Stomach smooth muscle (tissue), 2 donors: ENCODE data around the gene PHB1.
A peak's percentile ranks its signal among the peaks of the same experiment; 100 is the strongest.

Experiments
- H3K27ac ChIP-seq: one replicate; pipeline ENCODE4 v1.7.0; 2013; ENCODE audit warnings: mild to moderate bottlenecking, low read length, inconsistent platforms
- H3K27me3 ChIP-seq, 2 donors: one replicate each; pipeline ENCODE4 v1.7.0; 2013; ENCODE audit warnings: low read length in 2 of 2; ENCODE audit not compliant: insufficient read depth in 2 of 2, control insufficient read depth in 1 of 2
- H3K36me3 ChIP-seq, 2 donors: one replicate each; pipeline ENCODE4 v1.7.0; 2013; ENCODE audit warnings: low read length in 2 of 2; ENCODE audit not compliant: control insufficient read depth in 2 of 2, insufficient read depth in 2 of 2
- H3K4me1 ChIP-seq: one replicate; pipeline ENCODE4 v1.7.0; 2013; ENCODE audit warnings: low read length; ENCODE audit not compliant: control insufficient read depth, insufficient read depth
- H3K4me3 ChIP-seq, 2 donors: one replicate each; pipeline ENCODE4 v1.7.0; 2013; ENCODE audit warnings: low read length in 2 of 2
- H3K9ac ChIP-seq, 2 donors: one replicate each; pipeline ENCODE4 v1.7.0; 2013; ENCODE audit warnings: low read length in 2 of 2, mild to moderate bottlenecking in 1 of 2
- H3K9me3 ChIP-seq, 2 donors: one replicate each; pipeline ENCODE4 v1.7.0; 2013; ENCODE audit warnings: low read length in 2 of 2; ENCODE audit not compliant: control insufficient read depth in 2 of 2
- donor health status: healthy.
- donor health status: Pancreatic carcinoma.

The PHB1 gene

GRCh38 chr17:49414622-49415350 lies at the start of gene PHB1:
Gene PHB1, minus strand, starts transcription at chr17:49414882. Its CDS starts 1,618 bp downstream, at chr17:49413264.
- Histone ChIP-seq H3K9me3 (no peaks in the 10 kb centered on the region), H3K4me3 (peak within 1 kb of the TSS; percentile 94 to 99), H3K36me3 (peaks cover 23 to 24% of the 10 kb centered on the region in 2 donors), H3K9ac (peak within 1 kb of the TSS; percentile 73 to 81), H3K27ac (no peak within 1 kb of the TSS), H3K4me1 (peaks cover 18% of the 10 kb centered on the region), H3K27me3 (no peaks in the 10 kb centered on the region)

- Histone ChIP-seq H3K27ac (no peak overlapping the region), H3K27me3 (peaks cover 24 to 27% of the 10 kb centered on the region in 2 donors), H3K36me3 (no peaks in the 10 kb centered on the region), H3K9ac (no peak overlapping the region), H3K4me1 (no peaks in the 10 kb centered on the region), H3K4me3 (no peak overlapping the region), H3K9me3 (peaks cover 6 to 7% of the 10 kb centered on the region in 2 donors)
These were observed 49.4 kb upstream of the PHB1 start for GRCh38 chr17:49464049-49464448.

- Histone ChIP-seq H3K9me3 (peaks cover 6 to 7% of the 10 kb centered on the region in 2 donors), H3K27me3 (peaks cover 28 to 31% of the 10 kb centered on the region in 2 donors), H3K4me1 (no peaks in the 10 kb centered on the region), H3K4me3 (no peak overlapping the region), H3K9ac (no peak overlapping the region), H3K27ac (no peak overlapping the region), H3K36me3 (no peaks in the 10 kb centered on the region)
These were observed 46.9 kb upstream of the PHB1 start for GRCh38 chr17:49461580-49461979.

- H3K4me3 ChIP-seq, result no peak overlapping the region
- H3K27ac ChIP-seq, result no peak overlapping the region
- H3K9me3 ChIP-seq, result peaks cover 6 to 7% of the 10 kb centered on the region in 2 donors
- H3K4me1 ChIP-seq, result no peaks in the 10 kb centered on the region
- H3K9ac ChIP-seq, result no peak overlapping the region
- no peaks in the 10 kb centered on the region for H3K36me3 ChIP-seq
- peaks cover 26 to 28% of the 10 kb centered on the region in 2 donors for H3K27me3 ChIP-seq
These were observed 45.7 kb upstream of the PHB1 start for GRCh38 chr17:49460401-49460800.

- Histone ChIP-seq H3K36me3 (no peaks in the 10 kb centered on the region), H3K9ac (no peak overlapping the region), H3K9me3 (peaks cover 6 to 7% of the 10 kb centered on the region in 2 donors), H3K4me1 (no peaks in the 10 kb centered on the region), H3K27ac (no peak overlapping the region), H3K4me3 (no peak overlapping the region), H3K27me3 (peaks cover 26 to 29% of the 10 kb centered on the region in 2 donors)
These were observed 44.8 kb upstream of the PHB1 start for GRCh38 chr17:49459401-49459984.

- H3K27ac ChIP-seq, result no peak overlapping the region
- peaks cover 23 to 26% of the 10 kb centered on the region in 2 donors for H3K27me3 ChIP-seq
- no peaks in the 10 kb centered on the region for H3K4me1 ChIP-seq
- H3K9me3 ChIP-seq, result no peaks in the 10 kb centered on the region
- no peak overlapping the region for H3K4me3 ChIP-seq
- no peaks in the 10 kb centered on the region for H3K36me3 ChIP-seq
- no peak overlapping the region for H3K9ac ChIP-seq
These were observed 43.2 kb upstream of the PHB1 start for GRCh38 chr17:49457564-49458535.

- Histone ChIP-seq H3K4me1 (no peaks in the 10 kb centered on the region), H3K9ac (no peak overlapping the region), H3K27me3 (peaks cover 23% of the 10 kb centered on the region in 2 donors), H3K36me3 (no peaks in the 10 kb centered on the region), H3K9me3 (no peaks in the 10 kb centered on the region), H3K27ac (no peak overlapping the region), H3K4me3 (no peak overlapping the region)
These were observed 41.7 kb upstream of the PHB1 start for GRCh38 chr17:49456183-49456965.

GRCh38 chr17:49455272-49455861 lies 40.7 kb upstream of the PHB1 start:
- no peak overlapping the region for H3K4me3 ChIP-seq
- no peaks in the 10 kb centered on the region for H3K9me3 ChIP-seq
- no peaks in the 10 kb centered on the region for H3K36me3 ChIP-seq
- peaks cover 15 to 16% of the 10 kb centered on the region in 2 donors for H3K27me3 ChIP-seq
- no peak overlapping the region for H3K9ac ChIP-seq
- H3K4me1 ChIP-seq, result no peaks in the 10 kb centered on the region
- H3K27ac ChIP-seq, result no peak overlapping the region

GRCh38 chr17:49454050-49454449 lies 39.4 kb upstream of the PHB1 start:
- H3K9ac ChIP-seq, result no peak overlapping the region
- H3K9me3 ChIP-seq, result no peaks in the 10 kb centered on the region
- peaks cover 12% of the 10 kb centered on the region in 2 donors for H3K27me3 ChIP-seq
- no peak overlapping the region for H3K27ac ChIP-seq
- H3K4me1 ChIP-seq, result no peaks in the 10 kb centered on the region
- H3K36me3 ChIP-seq, result no peaks in the 10 kb centered on the region
- no peak overlapping the region for H3K4me3 ChIP-seq

GRCh38 chr17:49452661-49453060 lies 38.0 kb upstream of the PHB1 start:
- H3K4me3 ChIP-seq, result no peak overlapping the region
- peaks cover 8 to 9% of the 10 kb centered on the region in 2 donors for H3K27me3 ChIP-seq
- H3K9ac ChIP-seq, result no peak overlapping the region
- no peaks in the 10 kb centered on the region for H3K4me1 ChIP-seq
- H3K27ac ChIP-seq, result no peak overlapping the region
- no peaks in the 10 kb centered on the region for H3K36me3 ChIP-seq
- H3K9me3 ChIP-seq, result no peaks in the 10 kb centered on the region
